ENCODE results near the gene MORC4.

Gene MORC4

DNA sequence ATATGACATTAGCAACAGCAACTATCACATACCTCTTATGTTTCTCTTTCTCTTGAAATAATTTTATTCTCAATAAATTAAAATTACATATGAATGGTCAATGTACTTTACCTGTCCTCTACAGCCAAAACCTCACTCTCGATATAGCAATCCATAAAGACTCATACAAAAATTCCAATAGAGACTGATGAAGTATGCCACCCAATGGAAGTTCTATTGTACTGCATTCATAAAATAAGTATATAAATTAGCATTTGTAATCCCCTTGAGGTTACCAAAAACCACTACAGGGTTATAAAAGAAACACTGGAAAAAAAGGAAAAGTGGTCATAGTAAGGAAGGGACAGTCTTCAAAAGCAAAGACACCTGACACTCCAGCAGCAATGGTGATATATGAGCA is 47.0 kb downstream of the MORC4 start:
- no peak for DNase-seq (ENCODE audit: low read depth, low spot score)

DNA sequence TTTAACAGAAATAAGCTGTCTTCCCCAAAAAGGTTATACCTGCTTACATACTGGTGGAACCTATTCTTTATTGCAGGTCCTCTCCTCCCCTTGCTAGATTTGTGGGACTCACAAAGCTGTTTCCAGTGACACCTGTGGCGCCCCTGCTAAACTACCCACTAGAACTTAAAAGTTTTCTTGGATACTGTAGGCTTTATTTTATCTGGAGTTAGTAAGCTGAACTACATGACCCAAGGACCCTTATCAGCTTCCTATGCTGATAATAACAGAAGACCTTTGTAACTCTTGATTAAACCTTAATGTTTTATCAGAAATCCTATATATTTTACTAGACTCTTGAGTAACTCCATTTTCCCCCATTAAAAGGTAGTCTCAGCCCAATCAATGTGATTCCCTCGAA is 47.5 kb downstream of the MORC4 start:
- no peak for DNase-seq (ENCODE audit: low read depth, low spot score)

DNA sequence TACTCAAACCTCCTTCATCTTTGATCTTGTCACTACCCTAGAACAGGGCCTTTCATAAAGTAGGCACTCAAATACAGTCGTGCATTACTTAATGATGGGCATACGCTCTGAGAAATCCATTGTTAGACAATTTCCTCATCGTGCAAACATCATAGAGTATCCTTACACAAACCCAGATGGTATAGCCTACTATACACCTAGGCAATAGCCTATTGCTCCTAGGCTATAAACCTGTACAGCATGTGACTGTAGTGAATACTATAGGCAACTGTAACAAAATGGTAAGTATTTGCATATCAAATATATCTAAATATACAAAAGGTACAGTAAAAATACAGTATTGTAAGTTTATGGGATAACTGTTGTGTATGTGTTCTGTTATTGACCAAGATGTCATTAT is 47.9 kb downstream of the MORC4 start:
- no peak for DNase-seq (ENCODE audit: low read depth, low spot score)

DNA sequence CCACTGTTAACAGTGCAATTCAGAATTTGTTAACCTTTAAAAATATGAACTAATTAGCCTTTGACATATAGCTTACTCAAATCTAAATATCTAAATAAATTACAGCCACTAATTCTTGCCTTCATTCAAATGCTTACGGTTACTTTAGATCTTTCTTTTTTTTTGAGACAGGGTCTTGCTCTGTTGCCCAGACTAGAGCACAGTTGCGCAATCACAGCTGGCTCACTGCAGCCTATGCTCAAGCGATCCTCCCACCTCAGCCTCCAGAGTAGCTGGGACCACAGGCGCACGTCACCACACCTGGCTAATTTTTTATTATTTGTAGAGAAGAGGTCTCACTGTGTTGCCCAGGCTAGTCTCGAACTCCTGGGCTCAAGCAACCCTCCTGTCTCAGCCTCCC is 48.8 kb downstream of the MORC4 start:
- DNase-seq (ENCODE audit: low read depth, low spot score) = no peak

DNA sequence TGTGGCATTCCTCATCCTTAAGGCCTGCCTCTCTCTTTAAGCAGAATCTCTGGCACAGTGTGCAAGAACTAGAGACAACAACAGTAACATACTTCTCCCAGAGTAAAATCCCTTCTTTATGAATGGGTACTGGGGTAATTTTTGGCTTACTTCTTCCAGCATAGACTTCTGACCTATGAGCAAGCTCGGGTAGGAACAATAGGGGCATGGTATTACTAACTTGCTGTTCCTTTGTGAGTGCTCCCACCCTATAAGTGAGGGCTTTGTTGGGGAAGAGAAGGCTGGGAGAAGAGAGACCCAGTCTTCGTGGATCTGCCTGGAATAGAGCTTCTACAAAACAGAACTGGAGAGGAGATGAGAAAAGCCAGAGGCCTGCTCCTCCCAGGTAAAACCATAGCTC is 49.6 kb downstream of the MORC4 start:
- no peak for DNase-seq (ENCODE audit: low read depth, low spot score)

DNA sequence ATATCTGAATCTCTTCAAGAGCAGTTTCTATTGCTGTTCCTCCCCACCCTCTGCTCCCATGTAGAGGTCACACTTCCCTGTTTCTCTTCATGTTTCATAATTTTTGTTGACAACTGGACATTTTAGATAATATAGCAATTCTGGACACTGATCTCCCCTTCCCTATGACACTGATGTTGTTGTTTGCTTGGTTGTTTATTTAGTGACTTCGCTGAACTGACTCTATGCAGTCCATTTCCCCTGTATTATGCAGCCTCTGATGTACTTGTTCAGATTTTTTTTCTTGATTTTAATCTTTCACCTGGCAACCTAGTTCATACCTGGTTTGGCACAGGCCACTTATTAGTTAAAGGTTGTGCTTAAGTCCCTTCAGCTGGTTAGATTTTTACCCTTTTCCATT is 50.6 kb downstream of the MORC4 start:
- DNase-seq (ENCODE audit: low read depth, low spot score) = no peak

DNA sequence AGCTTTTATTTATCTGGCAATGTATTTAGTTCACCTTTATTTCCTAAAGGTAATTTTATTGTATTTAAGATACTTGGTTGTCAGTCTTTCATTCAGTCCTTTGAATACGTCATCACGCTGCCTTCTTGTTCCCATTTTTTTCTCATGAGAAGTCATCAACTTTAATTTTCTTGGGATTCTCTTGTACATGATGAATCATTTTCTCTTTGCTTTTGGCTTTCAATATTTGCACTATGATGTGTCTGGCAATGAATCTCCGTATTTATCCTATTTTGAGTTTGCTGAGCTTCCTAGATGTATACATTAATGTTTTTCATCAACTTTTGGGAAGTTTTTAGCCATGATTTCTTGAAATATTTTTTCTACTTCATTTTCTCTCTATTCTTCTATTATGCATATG is 51.4 kb downstream of the MORC4 start:
- DNase-seq (ENCODE audit: low read depth, low spot score) = no peak

DNA sequence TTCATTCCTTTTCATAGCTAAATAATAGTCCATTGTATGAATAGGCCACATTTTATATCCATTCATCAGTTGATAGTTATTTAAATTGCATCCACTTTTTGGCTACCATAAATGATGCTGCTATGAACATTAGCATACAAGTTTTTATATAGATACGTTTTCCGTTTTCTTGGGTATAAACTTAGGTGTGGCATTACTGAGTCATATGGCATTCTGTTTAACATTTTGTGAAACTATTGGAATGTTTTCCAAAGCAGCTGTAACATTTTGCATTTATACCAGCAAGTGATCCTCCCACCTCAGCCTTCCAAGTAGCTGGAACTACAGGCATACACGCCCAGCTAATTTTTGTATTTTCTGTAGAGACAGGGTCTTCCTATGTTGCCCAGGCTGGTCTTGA is 53.5 kb downstream of the MORC4 start:
- DNase-seq (ENCODE audit: low read depth, low spot score) = no peak

DNA sequence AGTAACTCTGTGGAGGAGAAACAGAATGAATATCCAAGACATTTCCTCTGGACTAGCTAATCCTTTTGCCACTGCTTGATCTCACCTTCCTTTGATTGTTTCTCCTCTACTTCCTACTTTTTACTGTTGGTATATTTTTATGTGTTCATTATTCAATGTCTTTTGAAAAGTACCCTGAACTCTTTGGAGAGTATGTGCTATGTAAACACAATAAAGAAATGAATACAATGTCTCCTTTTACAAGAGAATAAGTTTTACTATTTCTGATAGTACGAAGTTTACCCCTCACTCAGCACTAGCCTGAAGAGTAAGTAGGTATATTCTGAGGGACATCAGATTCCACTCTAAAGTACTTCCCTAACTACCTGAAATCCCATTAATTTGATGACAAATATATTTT is 59.9 kb downstream of the MORC4 start:
- DNase-seq (ENCODE audit: low read depth, low spot score) = no peak

DNA sequence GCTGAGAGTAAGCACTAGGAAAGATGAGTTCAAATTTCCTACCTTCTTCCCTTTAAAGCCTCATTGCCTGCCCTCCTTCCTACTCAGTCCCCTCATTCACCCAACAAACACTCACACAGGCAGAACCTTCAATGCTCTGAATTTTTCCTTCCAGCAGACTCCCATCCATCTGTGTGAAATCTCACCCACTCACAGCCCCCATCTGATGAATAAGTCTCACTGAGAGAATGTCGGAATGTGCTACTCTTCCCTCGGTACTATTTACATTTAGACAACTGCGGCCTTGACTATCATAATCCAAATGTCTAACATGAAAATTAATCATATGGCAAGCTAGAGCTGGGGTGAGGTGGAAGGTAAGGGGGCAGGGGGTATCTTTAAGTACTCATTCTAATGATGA is 60.4 kb downstream of the MORC4 start:
- DNase-seq (ENCODE audit: low read depth, low spot score) = no peak

DNA sequence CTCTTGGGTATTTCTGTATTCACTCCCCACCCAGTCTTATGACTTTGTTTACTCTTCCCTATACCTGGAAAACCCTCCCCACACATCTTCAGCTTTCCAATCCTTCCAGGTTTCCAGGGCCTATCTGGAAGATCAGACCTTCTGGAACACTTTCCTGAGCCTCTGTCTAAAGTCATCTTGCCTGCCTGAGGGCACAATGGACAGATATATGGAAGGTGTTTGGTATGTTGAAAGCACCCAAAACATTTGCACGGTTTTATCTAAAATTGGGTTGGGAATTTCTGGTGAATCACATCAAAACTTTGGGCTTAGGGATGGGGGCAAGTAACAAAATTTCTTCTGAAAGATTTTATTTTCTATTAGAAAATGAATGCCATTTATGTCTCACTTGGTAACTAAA is 63.8 kb downstream of the MORC4 start:
- no peak for DNase-seq (ENCODE audit: low read depth, low spot score)

DNA sequence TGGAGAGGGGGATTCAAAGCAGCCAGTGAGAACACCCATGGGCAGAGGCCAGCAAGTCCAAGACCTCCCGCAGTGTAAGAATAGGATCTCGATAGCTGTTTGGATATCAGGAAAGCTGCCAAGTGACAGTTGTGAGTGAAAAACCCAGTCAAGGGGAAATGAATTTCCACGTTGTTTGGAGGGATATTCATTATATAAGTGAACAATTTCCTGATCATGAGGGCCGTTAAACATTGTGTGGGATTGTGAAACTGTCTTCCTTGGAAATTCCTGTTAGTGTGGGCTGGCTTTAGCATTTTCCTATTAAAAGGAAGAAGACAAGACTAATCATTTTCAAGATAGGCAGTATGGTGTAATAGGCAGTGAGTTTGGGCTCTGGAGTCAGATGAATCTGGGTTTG is 64.8 kb downstream of the MORC4 start:
- no peak for DNase-seq (ENCODE audit: low read depth, low spot score)

DNA sequence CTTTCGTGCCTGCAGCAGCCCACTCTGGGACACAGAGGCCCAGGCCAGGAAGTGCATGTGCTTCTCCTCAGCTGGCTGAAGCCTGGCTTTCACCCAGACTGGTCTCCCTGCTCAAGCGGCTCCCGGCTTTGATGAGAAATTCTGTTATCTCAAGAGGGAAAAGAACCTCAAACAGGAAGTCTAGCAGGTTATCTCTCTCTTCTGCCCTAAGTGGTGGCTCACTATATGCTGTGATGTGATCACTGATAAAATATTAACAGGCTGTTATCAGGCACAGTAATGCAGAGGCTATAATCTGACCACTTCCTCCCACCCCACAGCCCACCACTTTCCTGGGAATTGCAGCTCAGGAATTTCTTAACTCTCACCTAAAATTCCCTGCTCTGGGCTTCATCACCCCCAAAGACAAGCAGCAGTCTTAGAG is 66.5 kb downstream of the MORC4 start:
- DNase-seq (ENCODE audit: low read depth, low spot score) = no peak

DNA sequence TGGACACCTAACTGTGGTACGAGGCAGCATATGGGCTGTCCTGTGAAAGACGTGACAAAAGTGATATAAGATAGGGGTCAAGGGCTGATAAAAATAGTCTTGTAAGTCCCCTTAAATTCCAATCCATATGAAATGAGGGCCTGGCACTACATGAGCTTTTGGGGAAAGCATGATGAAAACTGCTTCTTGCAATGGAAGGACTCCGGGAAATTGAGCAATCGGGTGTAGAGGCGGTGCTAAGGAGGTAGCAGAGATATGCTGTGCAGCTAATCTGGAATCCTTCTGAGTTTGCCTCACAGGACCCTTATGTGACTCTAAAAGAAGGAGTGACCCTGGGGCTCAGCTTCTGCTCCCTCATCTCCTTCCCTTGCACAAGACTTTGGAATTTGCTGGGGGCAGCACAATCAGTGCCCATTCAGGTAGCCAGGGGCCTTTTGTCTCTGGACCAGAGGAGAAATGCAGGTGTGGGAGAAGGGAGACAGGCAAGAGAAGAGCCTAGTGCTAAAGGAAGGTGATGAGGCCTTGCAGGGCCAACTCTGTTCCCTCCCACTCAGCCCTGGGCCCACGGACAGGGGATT is 67.0 kb downstream of the MORC4 start:
- no peak for DNase-seq (ENCODE audit: low read depth, low spot score)

DNA sequence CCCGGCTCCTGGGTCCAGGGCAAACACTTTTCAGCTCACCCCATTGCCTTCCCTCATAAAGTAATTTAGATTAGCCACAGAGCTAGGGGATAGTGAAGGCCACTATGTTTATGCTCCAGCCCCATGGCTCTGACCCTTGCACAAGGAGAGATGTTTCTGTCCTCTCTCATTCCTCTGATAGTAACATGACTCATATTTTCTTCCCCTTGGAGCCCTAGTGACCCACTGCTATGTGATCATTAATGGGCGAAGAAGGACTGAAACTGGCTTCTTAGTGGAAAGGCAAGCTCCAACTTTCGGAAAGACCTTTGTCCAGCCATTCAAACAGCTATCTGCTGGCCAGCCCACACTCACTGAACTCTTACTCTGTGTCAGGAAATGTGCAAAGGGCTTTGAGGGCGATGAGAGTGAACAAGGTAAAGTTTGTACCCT is 67.5 kb downstream of the MORC4 start:
- DNase-seq (ENCODE audit: low read depth, low spot score) = no peak

DNA sequence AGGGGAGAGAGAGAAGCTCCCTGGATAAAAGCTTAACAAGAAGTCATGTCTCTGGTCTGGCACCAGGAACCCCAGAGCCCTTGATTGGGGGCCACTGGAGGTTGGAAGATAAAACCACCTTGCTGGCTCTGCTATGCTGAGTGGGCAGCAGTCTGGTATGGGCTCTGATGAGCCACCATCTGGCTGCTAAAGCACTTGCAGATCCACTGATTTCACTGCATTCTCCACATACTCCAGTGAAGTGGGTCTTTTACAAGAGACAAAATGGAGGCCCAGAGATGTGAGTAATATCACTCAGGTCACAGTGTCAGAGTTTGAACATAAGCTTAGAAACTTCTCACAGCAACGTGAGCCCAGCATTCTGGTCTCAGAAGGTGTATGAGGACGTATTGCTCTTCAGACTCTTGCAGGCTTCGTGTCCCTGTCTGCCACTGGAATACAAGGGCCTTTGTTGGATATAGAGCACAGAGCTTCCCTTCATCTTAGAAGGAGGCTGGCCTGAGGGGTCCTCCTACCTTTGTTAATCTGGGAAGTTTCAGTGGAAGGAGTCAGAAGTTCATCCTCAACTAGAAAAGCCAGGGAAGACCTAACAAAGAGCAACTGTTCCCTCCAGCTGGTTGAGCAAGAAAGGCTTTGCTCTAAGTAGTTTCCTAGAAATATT is 68.1 kb downstream of the MORC4 start:
- DNase-seq (ENCODE audit: low read depth, low spot score) = no peak

DNA sequence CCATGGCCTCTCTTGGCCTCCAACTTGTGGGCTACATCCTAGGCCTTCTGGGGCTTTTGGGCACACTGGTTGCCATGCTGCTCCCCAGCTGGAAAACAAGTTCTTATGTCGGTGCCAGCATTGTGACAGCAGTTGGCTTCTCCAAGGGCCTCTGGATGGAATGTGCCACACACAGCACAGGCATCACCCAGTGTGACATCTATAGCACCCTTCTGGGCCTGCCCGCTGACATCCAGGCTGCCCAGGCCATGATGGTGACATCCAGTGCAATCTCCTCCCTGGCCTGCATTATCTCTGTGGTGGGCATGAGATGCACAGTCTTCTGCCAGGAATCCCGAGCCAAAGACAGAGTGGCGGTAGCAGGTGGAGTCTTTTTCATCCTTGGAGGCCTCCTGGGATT is 71.8 kb downstream of the MORC4 start:
- DNase-seq (ENCODE audit: low read depth, low spot score) = no peak

DNA sequence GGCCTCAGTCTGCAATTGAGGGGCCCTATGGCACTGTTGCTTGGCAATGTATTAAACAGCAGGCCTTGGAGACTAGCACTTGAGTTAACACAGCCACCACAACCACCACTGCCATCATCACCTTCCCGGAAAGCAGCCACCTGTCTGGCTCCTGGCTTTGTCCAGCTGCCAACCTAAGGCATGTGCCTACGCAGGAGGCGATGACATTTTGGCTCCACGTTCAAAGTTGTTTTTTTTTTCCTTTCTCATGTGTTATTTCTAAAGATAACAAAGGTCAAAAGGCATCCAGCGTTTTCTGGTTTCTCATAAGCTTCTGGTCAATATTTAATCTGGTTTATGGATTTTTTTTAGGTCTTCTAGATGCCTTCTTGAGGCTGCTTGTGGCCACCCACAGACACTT is 72.3 kb downstream of the MORC4 start:
- no peak for DNase-seq (ENCODE audit: low read depth, low spot score)

DNA sequence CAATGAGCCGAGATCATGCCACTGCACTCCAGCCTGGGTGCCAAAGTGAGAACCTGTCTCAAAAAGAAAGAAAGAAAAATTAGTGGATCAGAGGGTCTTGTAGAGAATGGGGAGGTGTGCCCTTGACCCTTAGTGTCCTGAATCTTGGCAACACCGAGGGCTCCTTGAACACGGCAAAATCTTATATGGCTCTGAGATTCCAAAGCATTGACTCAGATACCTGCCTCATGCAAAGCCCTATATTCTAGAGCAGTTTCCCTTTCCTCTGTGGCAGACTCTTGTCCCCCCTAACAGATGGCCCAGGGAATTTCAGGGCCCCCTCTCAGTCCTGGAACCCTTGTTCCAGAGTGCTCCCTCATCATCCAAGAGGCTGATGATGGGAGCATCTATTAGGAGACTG is 73.0 kb downstream of the MORC4 start:
- DNase-seq (ENCODE audit: low read depth, low spot score) = no peak

DNA sequence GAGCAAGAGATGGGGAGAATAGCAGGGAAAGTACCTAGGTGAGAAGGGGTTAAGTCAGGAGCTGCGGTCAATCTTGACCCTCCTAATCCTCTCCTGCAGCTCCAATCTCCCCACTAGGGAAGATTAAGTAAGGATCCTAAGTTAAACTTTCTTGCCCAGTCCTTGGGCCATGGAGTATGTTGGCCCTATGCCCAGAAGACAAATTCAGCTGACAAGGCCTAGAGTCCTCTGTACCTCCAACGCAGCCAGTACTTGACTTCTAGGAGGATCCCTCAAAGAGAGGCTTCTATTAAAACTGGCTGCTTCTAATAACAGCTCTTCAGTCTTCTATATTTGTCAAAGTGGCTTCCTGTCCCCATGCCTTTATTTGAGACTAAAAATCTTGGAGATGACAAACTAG is 78.4 kb downstream of the MORC4 start:
- no peak for DNase-seq (ENCODE audit: low read depth, low spot score)

DNA sequence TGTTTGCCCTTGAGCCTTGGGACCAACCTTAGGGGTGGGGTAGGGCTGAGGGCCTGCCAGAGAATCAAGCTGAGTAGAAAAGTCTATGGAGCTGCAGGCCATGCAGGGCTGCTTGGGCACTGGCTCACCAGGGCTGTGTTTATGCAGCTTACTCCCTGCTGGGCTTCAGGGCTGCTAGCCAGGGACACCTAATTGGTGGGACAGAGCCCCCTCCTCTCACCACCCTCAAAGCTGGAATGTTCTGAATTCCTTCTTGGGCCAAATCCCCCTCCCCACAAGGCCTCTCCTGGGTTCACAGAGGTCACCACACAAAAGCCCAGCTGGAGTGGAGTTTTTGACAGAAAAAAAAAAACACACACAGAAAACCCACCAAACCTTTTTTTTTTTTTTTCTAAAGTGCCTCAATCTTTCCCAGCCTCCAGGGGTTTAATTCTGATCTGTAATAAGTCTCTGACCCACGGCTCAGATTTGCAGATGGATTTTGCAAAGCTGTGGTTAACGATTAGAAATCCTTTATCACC is 80.0 kb downstream of the MORC4 start, which contains the start of gene CLDN2:
TSS of gene CLDN2 (plus strand) at position 471 of the 521 bp plus-strand sequence. CDS start 7,827 bp downstream, outside the sequence.
- peak; percentile 30 for DNase-seq (ENCODE audit: low read depth, low spot score)

DNA sequence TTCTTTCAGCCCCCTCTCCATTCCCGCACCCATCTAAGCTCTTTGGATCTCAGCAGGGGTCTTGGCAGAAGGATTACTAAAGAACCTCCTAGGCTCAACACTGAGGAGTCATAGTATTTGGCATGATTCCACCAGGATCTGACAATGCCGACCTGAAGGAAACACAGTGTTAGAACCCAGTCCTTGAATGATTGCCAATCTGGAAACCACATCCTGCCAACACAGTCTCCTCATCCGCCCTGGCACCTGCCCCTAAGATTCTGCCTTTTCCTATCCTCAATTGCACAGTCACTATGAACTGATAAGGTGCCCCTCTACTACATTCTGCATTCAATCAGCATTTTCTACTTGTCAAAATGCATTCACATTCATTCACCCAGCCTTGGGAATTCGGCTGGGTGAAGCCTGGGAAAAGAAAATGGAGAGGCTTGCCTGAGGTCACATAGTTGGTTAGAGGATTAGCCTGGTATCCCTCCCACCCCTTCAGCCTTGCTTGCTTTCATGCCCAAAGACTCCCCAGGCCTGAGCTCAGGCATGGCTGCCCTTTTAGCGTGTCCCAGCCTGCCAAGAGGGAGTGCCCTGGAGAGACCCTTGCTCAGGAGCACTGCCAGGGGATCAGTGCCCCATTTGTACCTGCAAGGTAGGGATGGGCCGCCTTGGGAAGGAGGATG is 82.0 kb downstream of the MORC4 start:
- no peak for DNase-seq (ENCODE audit: low read depth, low spot score)

DNA sequence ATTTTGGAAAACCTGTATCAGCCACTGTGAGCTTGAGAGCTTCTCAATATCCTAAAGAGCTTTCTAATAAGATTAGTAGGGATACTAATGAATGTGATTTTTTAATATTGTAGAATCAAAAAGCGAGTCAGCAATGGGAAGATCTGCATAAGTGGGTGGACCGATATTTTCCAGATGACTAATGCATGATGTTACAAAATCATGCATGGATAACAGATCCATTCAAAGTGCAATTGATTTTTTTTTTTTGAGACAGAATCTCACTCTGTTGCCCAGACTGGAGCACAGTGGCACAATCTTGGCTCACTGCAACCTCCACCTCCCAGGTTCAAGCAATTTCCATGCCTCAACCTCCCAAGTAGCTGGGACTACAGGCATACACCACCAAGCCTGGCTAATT is 87.1 kb downstream of the MORC4 start:
- no peak for DNase-seq (ENCODE audit: low read depth, low spot score)

Measured in iPS DF 19.7 (cell line).